SKM-1 treated with dmso at 0.1 percent for 144 hours (cell line): Measurements from ENCODE around the gene MAP3K20.
"Not testable (repeated sequence)": the region's sequence is repeated elsewhere in the genome, so short reads cannot be mapped to it uniquely, and the experiment has no call there.

Source experiments
- DNase-seq: peaks from one replicate; lab custom pipeline; 2025; ENCODE audit not compliant: unreplicated experiment; lab: John Stamatoyannopoulos, UW

Gene MAP3K20

GRCh38 chr2:173119069-173119807, 43.6 kb downstream of the MAP3K20 start:
- DNase-seq, result no peak

- DNase-seq, result no peak
These were observed 44.3 kb downstream of the MAP3K20 start for GRCh38 chr2:173119944-173120343.

GRCh38 chr2:173122936-173123335, 47.3 kb downstream of the MAP3K20 start:
- DNase-seq, result no peak

GRCh38 chr2:173124441-173124840, 48.8 kb downstream of the MAP3K20 start:
- no peak for DNase-seq

- DNase-seq, result peak; percentile 27
These were observed 51.2 kb downstream of the MAP3K20 start for GRCh38 chr2:173126819-173127218.

GRCh38 chr2:173128132-173128531, 52.5 kb downstream of the MAP3K20 start:
- DNase-seq, result not testable (repeated sequence)

DNA sequence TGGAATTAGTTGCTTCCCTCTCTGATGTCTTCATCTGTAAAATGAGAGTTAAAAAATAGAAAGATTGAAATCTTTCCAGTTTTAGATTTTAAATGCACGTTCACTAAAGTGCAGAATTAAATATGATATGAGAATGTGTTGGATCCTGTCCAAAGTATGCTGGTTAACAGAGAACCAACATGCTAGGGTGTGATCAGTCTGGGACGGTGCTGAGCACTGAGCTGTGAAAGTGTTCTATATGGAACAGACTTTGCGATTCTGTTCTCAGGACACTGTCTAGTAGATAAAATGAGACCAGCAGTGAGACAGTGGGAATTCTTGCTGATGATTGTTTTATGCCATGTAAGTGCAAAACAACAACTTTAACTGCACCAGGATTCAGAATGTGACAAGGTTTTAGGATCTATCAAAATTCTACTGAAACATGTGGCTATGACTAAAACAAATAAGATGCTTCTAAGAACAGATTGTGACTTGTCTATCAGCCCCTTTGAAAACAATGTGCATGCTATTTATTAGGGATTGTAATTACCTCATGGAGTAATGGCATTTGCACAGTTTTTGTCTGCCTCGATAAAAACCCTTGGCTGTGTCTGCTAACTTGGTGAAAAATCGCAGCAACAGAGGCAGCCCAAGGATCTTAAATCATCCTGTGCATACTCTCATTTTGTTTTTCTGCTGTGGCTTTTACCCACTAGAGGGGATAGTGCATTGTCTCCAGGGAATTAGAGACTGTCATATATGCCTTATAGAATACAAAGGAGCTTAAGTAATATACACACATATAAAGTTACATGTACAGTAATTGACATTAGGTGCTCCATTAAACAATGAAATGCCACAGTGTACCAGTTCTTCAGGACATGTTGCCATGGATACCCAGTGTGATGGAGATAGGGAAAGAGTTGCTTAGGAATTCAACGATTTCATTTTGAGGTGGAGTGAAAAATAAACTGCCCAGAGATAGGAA, 55.1 kb downstream of the MAP3K20 start:
- DNase-seq, result no peak

GRCh38 chr2:173132531-173132930, 56.9 kb downstream of the MAP3K20 start:
- DNase-seq, result no peak

DNA sequence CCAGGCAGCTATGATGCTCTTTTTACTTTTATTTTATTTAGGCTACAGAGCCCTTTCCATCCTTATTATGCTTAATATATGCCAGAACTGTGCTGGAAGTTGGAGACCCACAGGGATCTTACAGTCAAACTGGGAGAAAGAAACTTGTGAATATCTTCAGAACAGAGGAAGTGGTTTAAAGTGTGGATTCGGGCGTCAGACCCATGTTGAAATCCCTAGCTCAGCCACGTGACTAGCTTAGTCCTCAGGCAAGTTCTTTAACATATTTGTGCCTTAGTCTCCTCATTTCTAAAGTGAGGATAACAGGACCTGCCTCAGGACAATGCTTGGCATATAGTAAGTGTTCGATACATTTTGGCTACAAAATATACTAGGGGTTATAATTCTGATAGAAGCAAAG, 59.1 kb downstream of the MAP3K20 start:
- peak; percentile 34 for DNase-seq

- no peak for DNase-seq
These were observed 60.4 kb downstream of the MAP3K20 start for GRCh38 chr2:173136067-173136466.

GRCh38 chr2:173136599-173136998, 61.0 kb downstream of the MAP3K20 start:
- DNase-seq, result no peak

DNA sequence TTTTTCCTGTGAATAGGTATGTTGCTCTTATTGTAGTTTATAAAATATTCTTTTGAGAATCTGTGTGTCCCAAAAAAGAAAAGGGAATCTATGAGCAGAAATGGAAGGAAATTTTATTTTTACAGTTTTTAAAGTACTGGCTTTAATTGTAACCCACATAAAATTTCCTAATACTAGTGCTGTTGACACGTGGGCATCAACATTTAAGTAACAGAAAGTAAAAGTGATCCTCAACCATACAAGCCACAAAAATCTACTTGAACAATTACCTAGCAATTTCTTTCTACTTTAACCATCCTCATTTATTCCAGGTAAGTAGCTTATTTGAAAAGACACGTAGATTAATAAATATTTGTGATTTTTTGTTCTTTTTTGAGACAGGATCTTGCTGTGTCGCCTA, 62.0 kb downstream of the MAP3K20 start:
- no peak for DNase-seq

DNA sequence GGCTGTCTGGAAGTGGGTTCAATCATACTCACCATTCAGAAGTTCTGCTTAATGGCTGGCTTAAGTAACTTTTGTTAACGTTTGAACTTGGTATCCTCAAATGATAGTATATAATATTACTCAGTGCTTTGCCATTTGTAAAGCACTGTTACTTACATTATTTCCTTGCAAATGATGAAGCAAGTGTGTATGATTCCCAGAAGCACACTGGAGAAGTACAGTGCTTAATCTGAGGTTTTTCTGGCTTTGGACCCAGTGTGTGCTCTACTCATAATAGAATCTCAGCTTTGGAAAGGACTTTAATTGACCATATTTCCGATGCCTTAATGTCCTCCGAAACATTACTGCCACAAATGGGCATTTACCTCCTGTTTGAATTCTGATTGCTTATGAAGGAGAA, 63.3 kb downstream of the MAP3K20 start:
- no peak for DNase-seq

DNA sequence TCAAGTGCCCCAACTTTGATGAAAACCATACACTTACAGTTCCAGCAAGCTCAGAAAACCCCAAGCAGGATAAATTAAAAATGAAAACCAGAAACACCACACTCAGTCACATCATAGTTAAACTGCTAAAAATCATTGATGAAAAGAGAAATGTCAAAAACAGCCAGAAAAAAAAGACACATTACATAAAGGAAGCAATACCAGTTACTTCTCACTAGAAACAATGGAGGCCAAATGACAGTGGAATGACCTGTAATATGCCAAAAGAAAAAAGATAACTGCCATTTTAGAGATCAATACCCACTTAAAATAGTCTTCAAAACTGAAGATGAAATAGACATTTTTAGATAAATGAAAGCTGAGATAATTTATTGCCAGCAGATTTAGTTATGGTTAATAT, 66.0 kb downstream of the MAP3K20 start:
- DNase-seq, result no peak

GRCh38 chr2:173145454-173145853, 69.8 kb downstream of the MAP3K20 start:
- no peak for DNase-seq

GRCh38 chr2:173146590-173146989, 70.9 kb downstream of the MAP3K20 start:
- no peak for DNase-seq

DNA sequence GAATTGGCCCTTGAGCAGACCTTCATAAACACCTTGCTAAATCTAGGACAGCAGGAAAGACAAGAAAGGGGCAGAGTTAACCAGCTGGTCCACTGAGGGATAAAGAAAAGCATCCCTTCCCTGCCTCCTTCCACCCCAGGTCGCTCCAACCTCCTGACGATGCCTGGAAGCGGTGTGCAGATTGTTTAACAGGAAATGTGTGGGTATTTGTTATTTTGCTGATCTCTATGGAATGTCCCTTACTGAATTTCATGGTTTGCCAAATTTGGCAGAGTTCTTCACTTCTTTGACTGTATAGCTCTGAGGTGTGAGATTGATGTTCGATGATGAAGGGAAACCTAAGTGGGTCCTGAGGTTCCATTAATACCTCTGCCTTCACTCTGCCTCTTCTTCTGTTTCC, 72.9 kb downstream of the MAP3K20 start:
- no peak for DNase-seq

DNA sequence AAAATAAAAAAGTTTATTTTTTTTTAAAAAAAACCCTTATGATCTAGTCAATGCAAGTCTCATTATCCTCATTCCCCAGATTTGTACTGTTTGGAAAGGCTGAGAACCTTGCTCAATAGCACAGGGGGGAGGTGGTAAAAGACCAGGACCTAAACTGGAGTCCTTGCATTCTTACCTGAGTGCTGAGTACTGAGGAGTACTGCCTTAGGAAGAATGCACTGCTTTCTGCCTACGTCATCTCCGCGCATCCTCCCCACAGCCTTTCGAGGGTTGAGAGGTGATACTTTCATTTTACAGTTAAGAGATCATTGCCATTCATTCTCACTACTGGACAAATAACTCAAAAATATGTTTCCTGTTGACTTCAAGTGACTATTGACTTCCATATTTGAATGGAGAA, 73.8 kb downstream of the MAP3K20 start:
- DNase-seq, result no peak

DNA sequence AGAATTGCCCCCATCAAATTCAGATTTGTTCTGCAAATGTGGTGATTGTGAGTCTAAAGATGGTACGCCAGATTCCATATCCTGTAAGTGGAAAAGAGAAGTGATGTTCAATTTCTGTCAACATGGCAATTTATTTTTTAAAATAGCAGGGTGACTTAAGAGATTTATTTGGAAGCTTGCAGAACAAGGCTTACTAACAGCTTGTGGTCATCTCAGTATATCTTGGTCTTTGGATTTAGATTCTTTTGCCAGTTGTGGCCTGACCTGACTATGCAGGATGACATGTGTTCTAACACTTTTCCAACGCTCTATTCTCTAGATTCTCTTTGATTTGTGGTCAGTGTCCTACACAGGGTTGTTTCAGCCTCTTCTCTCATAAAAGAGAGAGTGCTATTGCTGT, 74.4 kb downstream of the MAP3K20 start:
- no peak for DNase-seq

GRCh38 chr2:173150963-173151362, 75.3 kb downstream of the MAP3K20 start:
- DNase-seq, result no peak

DNA sequence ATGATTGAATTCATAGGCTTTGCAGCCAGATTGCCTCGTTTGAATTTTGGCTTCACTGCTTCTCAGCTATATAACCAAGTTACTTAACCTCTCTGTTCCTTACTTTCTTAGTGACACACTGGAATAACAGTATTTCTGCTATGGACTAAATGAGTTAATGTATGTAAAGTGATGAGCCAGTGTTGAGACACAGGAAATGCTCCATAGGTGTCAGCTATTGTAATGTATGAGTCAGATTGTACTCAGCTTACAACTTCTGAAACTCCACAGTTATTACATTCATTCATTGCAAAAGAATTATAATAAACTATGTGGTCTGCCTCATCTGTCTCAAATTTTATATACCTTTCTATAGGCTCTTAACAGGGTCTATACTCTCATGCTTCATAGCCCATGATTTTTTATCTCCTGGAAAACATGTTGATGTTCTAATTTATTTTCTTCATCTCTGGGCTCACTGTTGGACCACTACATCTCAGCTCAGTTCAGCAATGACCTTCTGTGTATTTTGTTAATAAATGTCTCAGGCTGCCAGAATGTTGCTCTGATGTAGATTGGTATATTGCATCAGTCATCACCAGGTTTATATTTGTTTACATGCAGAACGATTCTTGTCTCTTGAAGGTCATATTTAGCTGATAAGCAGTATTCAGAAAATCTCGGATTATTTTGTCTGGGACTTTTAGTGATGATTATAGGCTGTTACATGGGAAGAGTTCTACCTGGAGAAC, 76.2 kb downstream of the MAP3K20 start:
- DNase-seq, result no peak
